K562 (cell line): ENCODE data around the gene MYRIP. TPM values are rescaled to one million over a fixed set of nuclear protein-coding genes. Genes with fewer than 3 reads are reported as not detected.

Source experiments
- GTF2B ChIP-seq: IDR thresholded peaks from 2 replicates; pipeline ENCODE4 v1.6.1; 2011; ENCODE audit not compliant: insufficient read length; ENCODE audit errors: extremely low read depth
- ILF3 ChIP-seq: fragments of 450-650 bp; IDR thresholded peaks from 2 replicates; pipeline ENCODE4 v1.6.1; 2018; ENCODE audit warnings: antibody characterized with exemption, mild to moderate bottlenecking, moderate library complexity, borderline replicate concordance
- MAFK ChIP-seq: IDR thresholded peaks from 2 replicates; pipeline ENCODE4 v1.6.1; 2011; ENCODE audit warnings: low read length, improper control_type of control experiment
- MCM3 ChIP-seq: fragments of 450-650 bp; IDR thresholded peaks from 2 replicates; pipeline ENCODE4 v1.6.1; 2016
- MGA ChIP-seq: fragments of 450-650 bp; IDR thresholded peaks from 2 replicates; pipeline ENCODE4 v1.6.1; 2016; ENCODE audit warnings: mild to moderate bottlenecking, moderate library complexity
- POLR2B ChIP-seq: fragments of 450-650 bp; IDR thresholded peaks from 2 replicates; pipeline ENCODE4 v1.6.1; 2018; ENCODE audit warnings: low read depth; ENCODE audit not compliant: partially characterized antibody
- SMC3 ChIP-seq: conservative IDR thresholded peaks from 2 replicates; pipeline ENCODE4 v1.6.1; 2011; ENCODE audit warnings: low read depth, low read length, improper control_type of control experiment; ENCODE audit not compliant: insufficient read depth
- SREBF2 ChIP-seq: sonication (generic); formaldehyde crosslinking; IDR thresholded peaks from 2 replicates; pipeline ENCODE4 v1.4.0; 2020; ENCODE audit warnings: mild to moderate bottlenecking, missing genetic modification reagents
- TAL1 ChIP-seq: fragments of 450-650 bp; IDR thresholded peaks from 2 replicates; pipeline ENCODE4 v1.6.1; 2016; ENCODE audit warnings: mild to moderate bottlenecking
- polyA plus RNA-seq, 8 experiments: library from polyadenylated mRNA; depleted of rRNA in 4 of 8; stranded (reverse) in 5 of 8; unstranded in 3 of 8; fragments of >200 nt; fragmentation: Nextera tagmentation in 2 of 8; fragmentation: Illumina TruSeq in 1 of 8; extraction: Ambion mirVana in 2 of 8; extraction: Trizol in 1 of 8; gene quantifications; 2 replicates each; pipeline versions ENCODE4 v1.2.1 to v1.2.3, GENCODE V29; 2011 to 2014; ENCODE audit warnings: inconsistent platforms in 1 of 8, missing spikeins in 1 of 8
- total RNA-seq, 7 experiments: library from RNA; depleted of rRNA in 6 of 7; stranded (reverse); fragments of >200 nt in 6 of 7; fragmentation: Illumina TruSeq in 2 of 7; extraction: Trizol in 2 of 7; gene quantifications; 2 replicates each; pipeline versions ENCODE4 v1.2.1 to v1.2.3, GENCODE V29; 2011 to 2021; ENCODE audit warnings: low replicate concordance in 1 of 7

The MYRIP gene
- total and polyA plus RNA-seq, 9 of the 15 experiments (the other 6 are each of a cell fraction or from before 2014, with no cell fraction given): 0.03 to 0.12 TPM; not detected in 7

GRCh38 chr3:40162616-40163015 is 353.2 kb downstream of the MYRIP start (continued):
- TF ChIP-seq MGA: no peak
- no peak for TF ChIP-seq ILF3
- TF ChIP-seq MCM3: no peak
- TF ChIP-seq POLR2B: no peak
- TF ChIP-seq MAFK: no peak
- TF ChIP-seq TAL1: no peak
- TF ChIP-seq SREBF2 (CRISPR knock-in tag): no peak
- no peak for TF ChIP-seq GTF2B
- no peak for TF ChIP-seq SMC3
